A549 (cell line): Measurements from ENCODE around the gene ZMYND8. TPM values are rescaled to one million over a fixed set of nuclear protein-coding genes. Genes with fewer than 3 reads are reported as not detected.
A peak's percentile ranks its signal among the peaks of the same experiment; 100 is the strongest.
"Not testable (repeated sequence)": the region's sequence is repeated elsewhere in the genome, so short reads cannot be mapped to it uniquely, and the experiment has no call there.

Source experiments
- ATAC-seq, 2 experiments: fragments of 200-7000 bp in 1 of 2; fragments of >200 bp in 1 of 2; cut with Nextera tagmentation in 1 of 2; cut with Tn5 transposase in 1 of 2; 3 replicates each; pipeline versions ENCODE4 v1.8.0 to v1.9.1; 2018 to 2020; ENCODE audit warnings: mild to moderate bottlenecking in 1 of 2, moderate library complexity in 1 of 2
- CTCF ChIA-PET: fragments of 300-600 bp; sonication (Branson Sonifier 250); formaldehyde crosslinking; extraction: SDS; loops from one replicate; lab custom pipeline; 2021; ENCODE audit warnings: antibody characterized with exemption, inconsistent platforms; lab: Yijun Ruan, JAX
- POLR2A ChIA-PET: fragments of 350-600 bp; formaldehyde crosslinking; extraction: SDS; loops from one replicate; lab custom pipeline; 2021; ENCODE audit warnings: antibody characterized with exemption, inconsistent platforms; lab: Yijun Ruan, JAX
- DNase-seq, 2 experiments: peaks; one replicate each; pipeline versions ENCODE4 v3.0.0 to v3.0.0-alpha.2; 2011 to 2016; ENCODE audit warnings: low read depth in 1 of 2, low spot score in 1 of 2
- FAIRE-seq: peaks from 2 replicates; lab custom pipeline; 2011; peaks lifted over from hg19 to GRCh38; lab: Jason Lieb, UNC
- H3K27ac ChIP-seq, 2 experiments: fragments of >200 bp; sonication (Bioruptor Twin); formaldehyde crosslinking; 3 replicates each; pipeline ENCODE4 v1.5.1; 2016 to 2017
- H3K4me1 ChIP-seq: fragments of >200 bp; sonication (Bioruptor Twin); formaldehyde crosslinking; 3 replicates; pipeline ENCODE4 v1.6.1; 2016
- H3K4me2 ChIP-seq: fragments of >200 bp; sonication (Bioruptor Twin); formaldehyde crosslinking; 3 replicates; pipeline ENCODE4 v1.6.1; 2016
- H3K4me3 ChIP-seq: fragments of >200 bp; sonication (Bioruptor Twin); formaldehyde crosslinking; 3 replicates; pipeline ENCODE4 v1.5.1; 2016
- H3K9me3 ChIP-seq: fragments of >200 bp; sonication (Bioruptor Twin); formaldehyde crosslinking; 3 replicates; pipeline ENCODE4 v1.6.1; 2016
- CHD2 ChIP-seq: fragments of 150-350 bp; IDR thresholded peaks from 2 replicates; pipeline ENCODE4 v1.6.1; 2014; ENCODE audit warnings: low read length; ENCODE audit not compliant: partially characterized antibody
- FOSL2 ChIP-seq, 2 experiments: fragments of 450-650 bp in 1 of 2; fragments of >200 bp in 1 of 2; sonication (Bioruptor Twin) in 1 of 2; formaldehyde crosslinking; IDR thresholded peaks; 2 replicates each; pipeline versions ENCODE4 v1.5.0 to v1.6.1; 2016 to 2020; ENCODE audit warnings: mild to moderate bottlenecking in 1 of 2, moderate library complexity in 1 of 2
- FOXS1 ChIP-seq: fragments of 250-450 bp; sonication (Bioruptor Pico); IDR thresholded peaks from 2 replicates; pipeline ENCODE4 v1.5.0; 2020; ENCODE audit warnings: mild to moderate bottlenecking, moderate library complexity
- HDAC2 ChIP-seq: fragments of 200-600 bp; sonication (generic); IDR thresholded peaks from 2 replicates; pipeline ENCODE4 v1.6.1; 2016
- JUNB ChIP-seq: fragments of >200 bp; sonication (Bioruptor Twin); formaldehyde crosslinking; IDR thresholded peaks from 2 replicates; pipeline ENCODE4 v1.6.1; 2016
- MAFK ChIP-seq: fragments of 450-650 bp; IDR thresholded peaks from 2 replicates; pipeline ENCODE4 v1.6.1; 2014; ENCODE audit not compliant: partially characterized antibody
- MYC ChIP-seq: IDR thresholded peaks from 2 replicates; pipeline ENCODE4 v1.6.1; 2012; ENCODE audit warnings: mild to moderate bottlenecking, inconsistent platforms, low read length, improper control_type of control experiment, borderline replicate concordance
- NR3C1 ChIP-seq: fragments of >200 bp; sonication (Bioruptor Twin); formaldehyde crosslinking; IDR thresholded peaks from 3 replicates; pipeline ENCODE4 v1.6.1; 2017
- POLR2A ChIP-seq: IDR thresholded peaks from 2 replicates; pipeline ENCODE4 v1.6.1; 2012; ENCODE audit warnings: mild to moderate bottlenecking, low read length
- POLR2AphosphoS2 ChIP-seq: conservative IDR thresholded peaks from 2 replicates; pipeline ENCODE4 v1.6.1; 2012; ENCODE audit warnings: low read length, improper control_type of control experiment, inconsistent platforms
- RARB ChIP-seq: fragments of 250-450 bp; sonication (Bioruptor Pico); IDR thresholded peaks from 2 replicates; pipeline ENCODE4 v1.8.0; 2021; ENCODE audit warnings: mild to moderate bottlenecking, moderate library complexity
- RCOR1 ChIP-seq: fragments of 150-350 bp; IDR thresholded peaks from 2 replicates; pipeline ENCODE4 v1.6.1; 2014; ENCODE audit warnings: antibody characterized with exemption, low read length, low read depth
- REST ChIP-seq: fragments of 200-600 bp; sonication (generic); IDR thresholded peaks from 2 replicates; pipeline ENCODE4 v1.6.1; 2016; ENCODE audit warnings: antibody characterized with exemption, mild to moderate bottlenecking, moderate library complexity
- SMC3 ChIP-seq: fragments of >200 bp; sonication (Bioruptor Twin); formaldehyde crosslinking; IDR thresholded peaks from 3 replicates; pipeline ENCODE4 v1.6.1; 2018; ENCODE audit warnings: inconsistent platforms
- SREBF2 ChIP-seq: fragments of 450-650 bp; IDR thresholded peaks from 2 replicates; pipeline ENCODE4 v1.6.1; 2014; ENCODE audit warnings: mild to moderate bottlenecking, moderate library complexity
- WGBS: methylation state at CpG from one replicate; pipeline ENCODE4 v1.1.6; 2017; ENCODE audit errors: missing lambda C conversion rate; 5-methylcytosine and 5-hydroxymethylcytosine counted together
- polyA plus RNA-seq, 4 experiments: library from polyadenylated mRNA; depleted of rRNA in 3 of 4; stranded (reverse); fragments of >200 nt; fragmentation: RNase III in 1 of 4; extraction: RNeasy Plus Mini Kit Qiagen cat#74134 plus additional on column Dnase treatment in 1 of 4; gene quantifications; 2 replicates in 3 of 4; 3 replicates in 1 of 4; pipeline ENCODE4 v1.2.3, GENCODE V29; 2011 to 2017
- TF ChIP-seq, protein P1 (sequence below): IDR thresholded peaks from 2 replicates; pipeline ENCODE4 v1.6.1; 2012; ENCODE audit warnings: low read depth, borderline replicate concordance
- TF ChIP-seq, protein P2 (sequence below): fragments of >200 bp; sonication (Bioruptor Twin); formaldehyde crosslinking; IDR thresholded peaks from 3 replicates; pipeline ENCODE4 v1.5.1; 2016
- TF ChIP-seq, protein P3 (sequence below): fragments of 250-450 bp; sonication (Bioruptor Pico); IDR thresholded peaks from 2 replicates; pipeline ENCODE4 v1.5.0; 2020; ENCODE audit warnings: low read depth, mild to moderate bottlenecking, moderate library complexity

ZMYND8 gene
- polyA plus RNA-seq, 2 of the 4 experiments (the other 2 are of a cell fraction), result 10.4 to 24.9 TPM

DNA sequence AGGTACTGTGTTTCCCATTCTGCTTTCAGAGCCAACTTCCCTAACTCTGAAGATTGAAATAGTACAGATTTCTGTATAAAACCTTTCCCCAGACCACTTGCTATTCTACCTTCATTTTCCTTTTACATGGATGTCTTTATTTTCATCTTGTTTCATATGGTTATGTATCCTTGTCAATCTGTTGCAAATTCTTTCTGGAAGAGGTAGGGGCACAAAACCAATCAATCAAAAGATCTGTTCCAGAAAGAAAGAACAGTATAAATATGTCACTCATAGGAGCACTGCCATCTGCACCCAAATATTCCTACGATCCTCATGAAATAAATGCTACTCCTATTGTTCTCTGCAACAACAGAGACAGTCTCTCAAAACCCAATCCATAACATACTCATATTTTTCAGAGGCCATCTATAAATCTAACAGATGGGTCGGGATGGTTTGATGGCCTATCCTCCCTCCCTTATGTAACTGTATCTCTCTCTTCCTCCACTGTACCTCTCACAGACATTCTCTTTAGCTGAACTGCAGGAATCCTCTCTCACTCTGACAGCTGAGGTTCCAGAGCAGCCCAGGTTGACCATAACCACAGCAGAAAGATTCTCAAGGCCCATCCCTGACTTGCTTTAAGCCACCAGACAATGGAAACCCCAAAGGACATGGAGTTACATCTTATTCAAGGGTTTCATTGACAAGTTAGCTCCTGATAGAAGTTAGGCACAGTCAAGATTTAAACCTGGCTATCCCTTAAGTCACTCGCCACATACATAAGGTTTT lies 112.8 kb downstream of the ZMYND8 start:
- CTCF ChIA-PET, result interaction anchor here (0.9 to 3.4 kb wide), 4 partner anchors 10 to 140 kb away, joined by 3 to 13 read pairs (median 4); no protein-coding TSS in a partner anchor
- WGBS, result 81% methylated on average over 3 of the region's 3 CpGs
- ATAC-seq, result no peak
- H3K4me1 ChIP-seq, result no peaks in the 10 kb centered on the region
- no peak overlapping the region for H3K27ac ChIP-seq
- no peak overlapping the region for H3K4me3 ChIP-seq
- no peak overlapping the region for H3K4me2 ChIP-seq
- no peak for FAIRE-seq
- POLR2A ChIA-PET, result no interaction called here
- H3K9me3 ChIP-seq, result no peaks in the 10 kb centered on the region
- TF ChIP-seq HDAC2, result no peak
- TF ChIP-seq RARB (CRISPR knock-in tag), result no peak
- no peak for TF ChIP-seq SREBF2
- no peak for TF ChIP-seq POLR2A
- TF ChIP-seq, protein P1, sequence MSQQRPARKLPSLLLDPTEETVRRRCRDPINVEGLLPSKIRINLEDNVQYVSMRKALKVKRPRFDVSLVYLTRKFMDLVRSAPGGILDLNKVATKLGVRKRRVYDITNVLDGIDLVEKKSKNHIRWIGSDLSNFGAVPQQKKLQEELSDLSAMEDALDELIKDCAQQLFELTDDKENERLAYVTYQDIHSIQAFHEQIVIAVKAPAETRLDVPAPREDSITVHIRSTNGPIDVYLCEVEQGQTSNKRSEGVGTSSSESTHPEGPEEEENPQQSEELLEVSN, result no peak
- no peak for DNase-seq

- no peak for FAIRE-seq
- WGBS, result 92% methylated on average over 4 of the region's 4 CpGs
- TF ChIP-seq MYC (no peak), JUNB (no peak), NR3C1 (no peak), REST (no peak), FOSL2 (IDR thresholded peaks at IDR 0.05) (no peak), FOSL2 (CRISPR knock-in tag; IDR thresholded peaks at IDR 0.05) (no peak)
- Histone ChIP-seq H3K27ac (no peak overlapping the region), H3K4me2 (no peak overlapping the region), H3K4me1 (no peaks in the 10 kb centered on the region), H3K4me3 (no peak overlapping the region), H3K9me3 (no peaks in the 10 kb centered on the region)
- ChIA-PET CTCF (interaction anchor here (0.8 to 3.4 kb wide), 5 partner anchors 11 to 402 kb away, joined by 3 to 13 read pairs (median 3); no protein-coding TSS in a partner anchor), POLR2A (no interaction called here)
- no peak for ATAC-seq
- no peak for DNase-seq
Observed at GRCh38 chr20:47243003-47243402, 113.5 kb downstream of the ZMYND8 start.

DNA sequence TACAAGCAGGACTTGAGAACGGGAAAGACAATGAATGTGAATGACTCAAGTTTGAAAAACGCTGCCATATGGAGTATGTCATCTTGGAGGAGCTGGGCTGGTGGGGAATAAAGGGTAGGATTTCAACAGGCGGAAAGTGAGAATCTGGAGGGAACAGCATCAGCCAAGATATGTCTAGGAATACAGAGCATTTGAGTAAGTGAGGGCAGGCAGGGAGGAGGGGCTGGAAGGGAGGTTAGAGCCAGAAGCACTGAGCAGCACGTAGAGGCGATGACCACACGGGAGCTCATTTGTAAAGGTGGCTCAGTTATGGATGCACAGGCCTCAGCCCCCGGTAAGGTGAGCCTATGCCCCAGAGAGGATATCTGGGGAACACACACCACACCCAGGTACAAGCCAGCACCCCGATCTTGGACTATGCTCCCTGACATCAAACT lies 115.1 kb downstream of the ZMYND8 start:
- ChIA-PET CTCF (interaction anchor here (1.7 to 3.4 kb wide), 4 partner anchors 10 to 143 kb away, joined by 4 to 13 read pairs (median 7); no protein-coding TSS in a partner anchor), POLR2A (no interaction called here)
- 82% methylated on average over 8 of the region's 8 CpGs for WGBS
- Histone ChIP-seq H3K4me1 (no peaks in the 10 kb centered on the region), H3K4me3 (no peak overlapping the region), H3K27ac (no peak overlapping the region), H3K4me2 (no peak overlapping the region), H3K9me3 (no peaks in the 10 kb centered on the region)
- FAIRE-seq (no peak), DNase-seq (no peak), ATAC-seq (peak in 1 of 2 experiments; percentile 23; a peak in 2 of 6 replicates)
- TF ChIP-seq SMC3, result no peak
- TF ChIP-seq MAFK, result no peak
- no peak for TF ChIP-seq SREBF2
- no peak for TF ChIP-seq FOXS1
- no peak for TF ChIP-seq CHD2
- no peak for TF ChIP-seq RCOR1
- TF ChIP-seq, protein P2, sequence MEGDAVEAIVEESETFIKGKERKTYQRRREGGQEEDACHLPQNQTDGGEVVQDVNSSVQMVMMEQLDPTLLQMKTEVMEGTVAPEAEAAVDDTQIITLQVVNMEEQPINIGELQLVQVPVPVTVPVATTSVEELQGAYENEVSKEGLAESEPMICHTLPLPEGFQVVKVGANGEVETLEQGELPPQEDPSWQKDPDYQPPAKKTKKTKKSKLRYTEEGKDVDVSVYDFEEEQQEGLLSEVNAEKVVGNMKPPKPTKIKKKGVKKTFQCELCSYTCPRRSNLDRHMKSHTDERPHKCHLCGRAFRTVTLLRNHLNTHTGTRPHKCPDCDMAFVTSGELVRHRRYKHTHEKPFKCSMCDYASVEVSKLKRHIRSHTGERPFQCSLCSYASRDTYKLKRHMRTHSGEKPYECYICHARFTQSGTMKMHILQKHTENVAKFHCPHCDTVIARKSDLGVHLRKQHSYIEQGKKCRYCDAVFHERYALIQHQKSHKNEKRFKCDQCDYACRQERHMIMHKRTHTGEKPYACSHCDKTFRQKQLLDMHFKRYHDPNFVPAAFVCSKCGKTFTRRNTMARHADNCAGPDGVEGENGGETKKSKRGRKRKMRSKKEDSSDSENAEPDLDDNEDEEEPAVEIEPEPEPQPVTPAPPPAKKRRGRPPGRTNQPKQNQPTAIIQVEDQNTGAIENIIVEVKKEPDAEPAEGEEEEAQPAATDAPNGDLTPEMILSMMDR, result no peak
- TF ChIP-seq POLR2AphosphoS2, result no peak
- TF ChIP-seq, protein P3, sequence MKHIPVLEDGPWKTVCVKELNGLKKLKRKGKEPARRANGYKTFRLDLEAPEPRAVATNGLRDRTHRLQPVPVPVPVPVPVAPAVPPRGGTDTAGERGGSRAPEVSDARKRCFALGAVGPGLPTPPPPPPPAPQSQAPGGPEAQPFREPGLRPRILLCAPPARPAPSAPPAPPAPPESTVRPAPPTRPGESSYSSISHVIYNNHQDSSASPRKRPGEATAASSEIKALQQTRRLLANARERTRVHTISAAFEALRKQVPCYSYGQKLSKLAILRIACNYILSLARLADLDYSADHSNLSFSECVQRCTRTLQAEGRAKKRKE (CRISPR knock-in tag), result no peak

DNA sequence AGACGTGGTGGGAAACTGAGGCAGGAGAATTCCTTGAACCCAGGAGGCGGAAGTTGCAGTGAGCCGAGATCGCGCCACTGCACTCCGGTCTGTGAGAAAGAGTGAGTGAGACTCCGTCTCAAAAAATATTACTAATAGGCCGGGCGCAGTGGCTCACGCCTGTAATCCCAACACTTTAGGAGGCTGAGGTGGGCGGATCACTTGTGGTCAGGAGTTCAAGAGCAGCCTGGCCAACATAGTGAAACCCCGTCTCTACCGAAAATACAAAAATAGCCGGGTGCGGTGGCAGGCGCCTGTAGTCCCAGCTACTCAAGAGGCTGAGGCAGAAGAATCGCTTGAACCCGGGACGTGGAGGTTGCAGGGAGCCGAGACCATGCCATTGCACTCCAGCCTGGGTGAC lies 116.4 kb downstream of the ZMYND8 start:
- POLR2A ChIA-PET, H3K27ac ChIP-seq, ATAC-seq, H3K9me3 ChIP-seq, DNase-seq, FAIRE-seq, H3K4me3 ChIP-seq, H3K4me1 ChIP-seq, H3K4me2 ChIP-seq: not testable (repeated sequence)
- 94% methylated on average over 20 of the region's 20 CpGs for WGBS
- CTCF ChIA-PET, result interaction anchor here (0.7 to 2.0 kb wide), 3 partner anchors 10 to 471 kb away, joined by 3 to 10 read pairs (median 3); no protein-coding TSS in a partner anchor
